Cardiac fibroblast (primary cell): Measurements from ENCODE around the gene CIROP.

Experiments
- DNase-seq, 2 donors: peaks; one replicate each; pipeline versions ENCODE4 v3.0.0 to v3.0.0-alpha.2; 2010; ENCODE audit warnings: low read depth in 2 of 2
- H3K4me3 ChIP-seq, 2 donors: replicated peaks in 1 of 2; 1 replicate in 1 of 2; 2 replicates in 1 of 2; pipeline ENCODE4 v1.5.1; 2011; ENCODE audit warnings: low read depth in 2 of 2, low read length in 2 of 2, mild to moderate bottlenecking in 2 of 2, moderate library complexity in 1 of 2
- CTCF ChIP-seq: IDR thresholded peaks from one replicate; pipeline ENCODE4 v1.5.1; 2011; ENCODE audit warnings: low read depth, mild to moderate bottlenecking, low read length, inconsistent platforms

Gene CIROP

GRCh38 chr14:23130871-23131270 is 26.1 kb upstream of the CIROP start:
- no peak for TF ChIP-seq CTCF
- no peak overlapping the region for H3K4me3 ChIP-seq

GRCh38 chr14:23129759-23130316 is 25.0 kb upstream of the CIROP start:
- TF ChIP-seq CTCF: no peak
- H3K4me3 ChIP-seq: no peak overlapping the region
- no peak for DNase-seq

More at GRCh38 chr14:23130871-23131270, 26.1 kb upstream of the CIROP start:
- DNase-seq: peak in 1 of 2 donors; percentile 62

GRCh38 chr14:23128969-23129758 is 24.4 kb upstream of the CIROP start:
- DNase-seq: no peak
- no peak for TF ChIP-seq CTCF
- no peak overlapping the region for H3K4me3 ChIP-seq

- no peak for DNase-seq
- no peak for TF ChIP-seq CTCF
- H3K4me3 ChIP-seq: no peak overlapping the region
These were observed 23.1 kb upstream of the CIROP start for GRCh38 chr14:23127861-23128260.

GRCh38 chr14:23126548-23127278 is 21.9 kb upstream of the CIROP start:
- TF ChIP-seq CTCF: no peak
- DNase-seq: no peak
- no peak overlapping the region for H3K4me3 ChIP-seq

- no peak for DNase-seq
- TF ChIP-seq CTCF: no peak
- no peak overlapping the region for H3K4me3 ChIP-seq
These were observed 21.2 kb upstream of the CIROP start for GRCh38 chr14:23125933-23126524.
